ENCODE data around the gene SAA1.

The SAA1 gene

DNA sequence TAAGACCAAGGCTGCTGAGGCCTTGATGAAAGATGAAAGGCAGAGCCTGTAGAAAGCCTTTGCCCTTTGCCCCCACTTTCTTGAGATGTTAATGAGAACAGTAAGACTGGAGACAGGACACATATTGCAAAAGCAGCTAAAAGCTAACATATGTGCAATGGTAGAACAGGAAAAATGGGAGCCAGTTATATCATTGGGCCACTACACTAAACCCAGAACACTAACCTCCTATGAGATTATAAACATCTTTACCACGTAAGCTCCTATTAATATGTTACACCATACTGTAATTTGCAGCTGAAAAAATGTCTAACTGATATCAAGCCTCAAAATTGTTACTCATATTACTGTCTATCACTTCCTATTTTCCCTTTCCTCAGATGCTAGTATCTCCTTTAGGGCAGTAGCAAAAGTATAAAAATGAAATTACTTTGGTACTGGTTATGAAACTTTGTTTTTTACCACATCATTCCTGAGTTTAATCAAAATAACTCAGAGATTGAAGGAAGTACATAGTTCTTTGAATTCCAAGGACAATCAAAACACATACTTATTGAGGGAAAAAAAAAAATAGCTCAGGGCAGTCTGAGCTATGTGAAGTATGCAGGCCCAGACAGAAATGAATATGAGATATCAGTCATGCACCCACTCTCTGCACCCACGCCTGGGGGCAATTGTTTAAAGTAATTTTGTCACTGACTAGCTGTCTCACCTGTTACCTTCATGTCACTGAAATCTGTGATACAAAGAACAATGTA lies 46.8 kb downstream of the SAA1 start:
- no peak for DNase-seq

DNA sequence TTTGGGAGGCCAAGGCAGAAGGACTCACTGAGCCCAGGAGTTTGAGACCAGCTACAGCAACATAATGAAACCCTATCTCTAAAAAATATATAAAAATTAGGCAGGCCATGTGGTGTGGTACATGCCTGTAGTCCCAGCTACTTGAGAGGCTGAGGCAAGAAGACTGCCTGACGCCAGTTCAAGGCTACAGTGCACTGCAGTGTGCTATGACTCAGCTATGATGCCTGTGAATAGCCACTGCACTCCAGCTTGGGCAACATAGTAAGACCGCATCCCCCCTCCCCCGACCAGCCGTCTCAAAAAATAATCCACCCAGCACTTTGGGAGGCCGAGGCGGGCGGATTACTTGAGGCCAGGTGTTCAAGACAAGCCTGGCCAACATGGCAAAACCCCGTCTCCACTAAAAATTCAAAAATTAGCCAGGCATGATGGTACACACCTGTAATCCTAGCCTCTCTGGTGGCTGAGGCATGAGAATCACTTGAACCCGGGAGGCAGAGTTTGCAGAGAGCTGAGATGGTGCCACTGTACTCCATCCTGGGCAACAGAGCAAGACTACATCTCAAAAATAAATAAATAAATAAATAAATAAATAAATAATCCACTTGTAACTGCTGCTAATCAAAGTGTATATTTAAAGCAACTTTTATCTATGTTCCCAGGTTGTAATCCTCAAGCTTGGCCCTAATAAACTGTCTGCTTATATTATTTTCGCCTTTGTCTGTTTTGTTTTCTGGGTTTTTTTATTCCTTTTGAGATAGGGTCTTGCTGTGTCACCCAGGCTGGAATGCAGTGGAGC lies 48.1 kb downstream of the SAA1 start:
- no peak for DNase-seq

DNA sequence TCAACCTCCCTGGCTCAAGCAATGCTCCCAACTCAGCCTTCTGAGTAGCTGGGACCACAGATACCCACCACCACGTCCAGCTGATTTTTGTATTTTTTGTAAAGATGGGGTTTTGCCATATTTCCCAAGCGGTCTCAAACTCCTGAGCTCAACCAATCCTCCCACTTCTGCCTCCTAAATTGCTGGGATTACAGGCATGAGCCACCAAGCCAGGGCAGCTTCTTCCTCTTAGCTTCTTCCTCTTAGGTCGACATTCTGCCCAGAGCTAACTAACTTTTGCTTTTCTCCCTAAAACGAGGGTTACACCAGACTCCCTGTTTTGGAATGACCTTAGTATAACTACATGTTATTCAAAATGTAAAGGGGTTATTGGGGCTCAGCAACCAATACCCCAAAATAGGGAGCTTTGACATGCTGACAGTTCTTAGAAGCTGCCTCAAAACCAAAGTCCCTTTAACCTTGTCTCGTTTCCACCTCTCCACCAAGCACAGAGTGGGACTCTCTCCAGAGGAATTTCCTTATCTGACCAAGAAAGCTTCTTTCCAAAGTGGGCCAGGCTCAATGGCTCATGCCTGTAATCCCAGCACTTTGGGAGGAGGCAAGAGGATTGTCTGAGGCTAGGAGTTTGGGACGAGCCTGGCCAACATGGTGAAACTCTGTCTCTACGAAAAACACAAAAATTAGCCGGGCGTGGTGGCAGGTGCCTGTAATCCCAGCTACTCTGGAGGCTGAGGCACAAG lies 48.9 kb downstream of the SAA1 start:
- DNase-seq: no peak

DNA sequence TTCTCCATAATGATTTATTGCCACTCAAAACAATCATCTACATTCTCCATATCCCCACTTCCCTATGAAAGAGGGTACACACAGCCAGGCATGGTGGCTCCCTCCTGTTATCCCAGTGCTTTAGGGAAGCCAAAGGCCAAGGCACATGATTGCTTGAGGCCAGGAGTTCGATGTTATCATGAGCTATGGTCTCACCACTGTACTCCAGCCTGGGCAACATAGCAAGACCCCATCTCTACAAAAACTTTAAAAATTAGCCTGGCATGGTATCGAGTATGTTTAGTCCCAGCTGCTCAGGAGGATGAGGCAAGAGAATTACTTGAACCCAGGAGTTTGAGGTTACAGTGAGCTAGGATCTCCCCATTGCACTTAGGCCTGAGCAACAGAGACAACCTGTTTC lies 49.8 kb downstream of the SAA1 start:
- DNase-seq: no peak

DNA sequence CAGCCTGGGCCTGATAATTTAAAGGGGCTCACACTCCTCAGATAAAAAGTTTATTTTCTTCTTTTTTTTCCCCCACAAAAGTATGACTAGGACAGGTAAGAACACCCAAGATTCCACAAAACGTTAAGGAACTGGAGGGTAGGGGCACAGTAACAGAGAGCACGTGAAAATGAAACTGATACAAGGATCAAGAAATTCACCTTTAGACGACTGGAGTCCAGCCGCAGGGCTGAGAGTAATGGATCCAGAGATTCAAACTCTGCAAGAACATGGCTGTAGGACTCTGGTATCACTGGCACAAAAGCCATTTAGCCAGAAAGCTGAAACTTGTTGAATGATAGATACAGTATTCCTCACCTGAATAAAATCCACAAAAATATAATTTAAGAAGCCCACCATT lies 51.5 kb downstream of the SAA1 start:
- DNase-seq: no peak
